Stimulated activated CD4-positive, alpha-beta T cell treated with anti-CD3 and anti-CD28 coated beads, Interleukin-12 subunit alpha, Interleukin-12 subunit beta, amount 100 ng/mL, for 4 hours (primary cell): ENCODE data around the gene OBP2B.
"Not testable (repeated sequence)": the region's sequence is repeated elsewhere in the genome, so short reads cannot be mapped to it uniquely, and the experiment has no call there.

ENCODE experiments used
- DNase-seq: peaks from one replicate; pipeline ENCODE4 v3.0.0-alpha.2; 2020

The OBP2B gene

DNA sequence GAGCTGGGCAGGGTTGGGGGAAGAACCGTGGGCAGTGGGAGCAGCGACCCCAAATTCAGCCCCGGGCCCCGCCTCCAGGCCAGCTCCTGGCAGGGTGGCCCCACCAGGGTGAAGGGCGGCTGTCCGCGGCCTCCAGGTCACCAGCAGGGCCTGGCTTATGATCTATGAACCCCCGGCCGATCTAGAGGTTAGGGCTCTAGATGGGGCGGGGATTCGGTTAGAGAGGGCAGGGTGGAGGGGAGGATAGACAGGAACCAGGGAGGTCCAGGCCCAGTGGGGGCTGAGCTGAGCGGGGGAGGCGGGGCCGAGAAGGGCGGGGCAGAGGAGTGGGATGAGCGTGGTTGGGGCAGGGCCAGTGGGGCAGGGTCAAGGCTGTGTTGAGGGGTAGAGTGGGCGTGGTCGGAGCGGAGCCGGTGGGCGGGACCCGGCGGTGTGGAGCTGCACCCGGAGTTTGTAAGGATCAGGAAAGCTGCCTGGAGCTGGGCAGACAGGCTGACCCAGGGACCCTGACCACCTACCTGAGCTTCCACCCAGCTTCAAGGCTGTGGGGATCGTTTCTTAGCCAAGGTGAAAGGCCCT is 29.3 kb upstream of the OBP2B start:
- DNase-seq = peak; percentile 38

DNA sequence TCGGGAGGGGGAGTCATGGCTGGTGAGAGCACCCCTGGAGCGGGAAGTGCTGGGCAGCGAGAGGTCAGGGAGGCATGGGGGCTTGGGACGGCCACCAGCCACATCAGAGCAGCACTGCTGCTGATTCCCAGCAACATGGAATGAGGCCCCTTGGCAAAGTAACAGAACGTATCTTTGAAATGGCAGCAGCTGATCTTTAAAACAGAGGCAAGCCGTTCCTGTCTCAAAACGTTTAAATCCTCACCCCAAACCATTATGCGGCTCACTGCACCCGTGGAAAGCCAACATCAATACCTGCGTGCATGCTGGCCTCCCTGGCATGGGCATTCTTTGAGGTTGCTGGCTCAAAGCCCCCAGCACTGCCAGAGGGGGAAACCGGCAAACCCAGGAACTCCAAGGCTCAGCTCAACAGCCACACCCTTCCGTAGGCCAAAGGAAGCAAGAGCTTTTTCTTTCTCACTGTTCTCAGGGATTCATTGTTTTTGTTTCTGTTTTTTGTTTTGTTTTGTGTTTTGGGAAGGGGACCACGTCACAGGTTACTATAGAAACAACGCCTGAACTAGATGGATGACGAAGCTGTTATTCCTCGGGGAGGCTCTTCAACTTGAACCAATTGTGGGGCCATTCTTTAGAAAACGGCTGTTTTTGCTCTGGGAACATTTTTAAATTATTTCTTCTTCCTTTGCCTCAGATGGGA is 28.1 kb upstream of the OBP2B start:
- DNase-seq = no peak

DNA sequence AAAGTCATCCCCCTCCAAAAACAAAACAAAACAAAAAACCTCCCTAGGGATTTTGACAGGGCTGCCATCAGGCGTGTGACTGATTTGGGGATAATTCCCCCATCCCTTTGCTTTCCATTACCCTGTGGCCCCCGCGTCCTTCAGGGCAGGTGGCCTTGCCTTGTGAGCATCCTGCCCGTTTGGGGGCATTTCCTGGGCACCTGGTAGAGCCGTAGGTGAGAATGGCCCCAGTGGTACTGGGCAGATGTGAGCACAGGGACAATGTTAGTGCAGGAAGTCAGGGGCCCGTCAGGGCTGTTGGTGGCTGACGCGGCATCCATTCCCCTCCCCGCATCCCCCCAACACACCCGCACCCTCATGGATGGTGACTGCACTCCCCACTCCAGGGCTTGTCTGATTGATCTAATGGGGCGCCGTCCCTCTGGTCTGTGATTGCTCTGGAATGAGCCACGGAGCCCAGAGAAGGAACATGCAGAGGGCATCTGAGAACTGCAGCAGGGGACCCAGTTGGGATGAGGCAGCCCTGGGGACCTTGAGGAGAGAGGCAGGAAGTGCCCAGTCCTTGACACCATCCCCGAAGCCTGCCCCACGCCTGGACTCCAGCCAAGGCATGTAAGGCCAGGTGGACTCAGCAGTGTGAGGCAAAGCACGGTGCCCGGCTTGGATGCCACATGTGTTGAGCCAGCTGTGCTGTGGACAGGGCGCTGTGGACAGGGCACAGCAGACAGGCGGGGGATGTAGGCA is 27.4 kb upstream of the OBP2B start:
- not testable (repeated sequence) for DNase-seq

DNA sequence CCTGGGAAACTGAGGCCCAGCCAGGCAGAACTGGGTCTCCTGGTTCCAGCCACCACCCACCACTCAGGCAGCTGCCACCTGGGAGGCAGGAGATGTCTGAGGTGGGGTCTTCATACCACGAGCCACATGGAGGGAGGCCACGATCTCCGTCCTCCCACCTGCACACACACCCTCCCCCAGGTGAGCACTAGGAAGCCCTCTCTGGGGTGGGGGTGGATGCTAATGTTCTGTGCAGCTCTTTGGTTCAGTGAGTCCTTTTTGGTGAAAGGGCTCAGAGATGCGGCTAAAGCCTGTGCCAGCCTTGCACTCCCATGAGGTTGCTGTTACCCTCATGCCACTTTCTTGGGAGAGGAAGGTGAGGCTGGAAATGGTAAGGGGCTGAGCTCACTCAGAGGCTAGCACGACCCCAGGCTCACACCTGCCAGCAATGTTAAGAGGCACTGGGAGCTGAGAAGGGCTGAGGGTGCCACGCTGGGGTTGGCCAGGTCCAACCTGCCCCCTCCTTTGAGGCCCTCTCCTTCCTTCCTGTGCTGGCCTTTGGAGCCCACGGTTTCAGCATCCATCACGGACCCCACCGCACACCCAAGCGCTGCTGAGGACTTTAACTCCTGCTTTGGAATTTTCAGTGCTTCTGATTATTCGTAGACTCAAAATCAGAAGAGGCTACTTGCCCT is 26.6 kb upstream of the OBP2B start:
- no peak for DNase-seq

DNA sequence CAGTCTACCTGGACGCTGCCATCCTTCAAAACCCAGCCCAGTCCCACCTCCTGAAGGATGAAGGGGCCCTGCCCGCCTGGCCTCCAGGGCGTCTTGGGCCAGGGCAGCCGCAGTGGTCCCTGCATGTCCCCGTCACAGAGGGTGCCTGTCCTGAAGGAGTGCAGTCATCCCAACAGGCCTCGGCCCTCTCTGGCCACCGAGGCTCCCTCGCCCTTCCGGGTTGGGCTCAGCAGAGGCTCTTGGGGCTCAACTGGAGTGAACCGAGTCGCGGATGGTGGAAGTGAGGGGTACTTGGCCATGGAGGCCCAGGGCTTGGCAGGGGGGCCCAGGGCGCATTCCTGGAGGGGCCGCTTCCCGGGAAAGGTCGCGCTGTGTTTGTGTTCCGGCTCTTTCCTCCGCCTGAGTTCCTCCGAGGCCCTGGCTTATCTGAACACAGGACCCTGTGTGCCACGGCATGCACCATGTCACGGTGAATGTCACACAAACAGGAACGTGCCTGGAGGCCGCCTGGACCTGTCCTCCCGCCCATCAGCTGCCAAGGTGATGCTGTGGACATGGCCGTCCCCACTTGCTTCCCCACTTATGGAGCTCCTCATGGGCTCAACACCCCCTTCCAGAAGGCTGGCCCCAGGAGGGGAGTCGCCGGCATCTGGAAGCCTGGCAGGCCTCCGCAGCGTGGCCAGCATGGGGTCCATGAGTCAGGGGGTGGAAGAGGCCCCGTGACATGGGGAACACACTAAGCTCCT is 25.7 kb upstream of the OBP2B start:
- no peak for DNase-seq

DNA sequence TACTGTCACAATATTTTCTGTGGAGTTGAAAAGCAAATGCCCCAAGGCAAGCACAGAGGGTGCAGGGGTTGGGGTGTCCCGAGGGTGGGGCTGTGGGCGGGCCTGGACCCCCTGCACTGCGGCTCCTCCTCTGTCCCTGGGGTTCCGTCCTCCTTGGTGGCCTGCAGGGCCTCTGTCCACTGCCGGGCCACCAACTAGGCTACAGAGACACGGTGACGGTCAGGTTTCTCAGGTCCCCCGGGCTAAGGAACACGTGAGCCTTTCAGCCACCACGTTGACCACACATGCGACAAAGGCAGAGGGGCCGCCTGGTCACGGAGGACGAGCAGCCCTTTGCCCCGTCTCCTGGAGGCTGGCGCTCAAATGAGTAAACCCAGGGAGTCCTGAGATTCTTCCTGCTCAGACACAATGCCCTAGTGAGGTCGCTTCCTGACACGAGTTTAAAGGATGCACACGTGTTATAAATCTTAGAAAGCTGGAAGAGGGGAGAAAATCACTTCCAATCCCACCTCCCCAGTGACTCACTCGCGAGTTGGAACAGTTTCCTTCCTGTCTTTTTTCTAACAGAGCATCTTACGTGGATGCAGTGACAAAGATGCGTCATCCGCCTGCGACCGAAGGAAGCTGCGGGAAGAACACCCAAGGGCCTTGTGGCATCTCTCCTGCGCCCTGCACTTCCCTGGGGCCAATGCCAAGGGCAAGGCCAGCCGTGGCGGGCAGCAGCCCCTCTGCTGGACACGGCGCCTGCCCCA is 24.8 kb upstream of the OBP2B start:
- no peak for DNase-seq

DNA sequence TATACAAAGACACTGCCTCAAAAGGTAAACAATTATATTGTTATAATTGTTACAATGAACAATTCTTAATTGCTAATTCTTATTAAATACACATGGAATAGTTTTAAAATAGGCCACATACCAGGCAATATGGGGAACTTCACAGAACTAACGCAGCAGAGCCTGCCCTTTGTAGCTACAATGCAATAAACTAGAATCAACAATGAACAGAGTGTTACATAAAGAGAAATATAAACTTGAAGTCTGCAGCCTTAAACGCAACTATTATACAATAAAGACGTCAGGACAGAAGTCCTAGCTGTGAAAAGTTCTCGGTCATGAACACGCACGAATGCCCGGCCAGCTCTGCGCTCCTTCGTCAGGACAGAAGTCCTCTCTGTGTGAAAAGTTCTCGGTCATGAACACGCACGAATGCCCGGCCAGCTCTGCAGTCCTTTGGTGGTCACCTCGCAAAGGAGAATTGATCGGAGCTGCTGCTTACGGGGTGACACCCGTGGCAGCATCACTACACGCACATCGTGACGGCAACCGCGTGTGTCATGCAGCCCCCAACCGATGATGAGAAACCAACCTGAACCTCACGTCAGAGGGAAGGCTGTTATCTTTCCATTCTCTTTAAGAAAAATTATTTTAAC is 23.0 kb upstream of the OBP2B start:
- not testable (repeated sequence) for DNase-seq

DNA sequence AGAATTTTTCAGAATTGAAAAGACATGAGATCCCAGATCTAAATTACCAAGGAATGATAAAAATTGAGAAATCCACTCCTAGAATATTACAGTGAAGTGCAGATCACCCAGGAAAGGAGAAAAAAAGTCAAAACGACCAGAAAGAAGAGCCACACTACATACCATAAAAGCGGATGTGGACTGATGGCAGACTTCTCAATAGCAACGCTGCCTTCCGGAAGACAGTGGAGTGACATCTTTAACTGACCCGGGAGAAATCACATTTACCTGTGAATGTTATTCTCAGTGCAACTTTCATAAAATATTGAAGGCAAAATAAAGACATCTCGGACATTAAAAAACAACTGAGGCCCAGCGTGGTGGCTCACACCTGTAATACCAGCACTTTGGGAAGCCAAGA is 21.5 kb upstream of the OBP2B start:
- DNase-seq = not testable (repeated sequence)

DNA sequence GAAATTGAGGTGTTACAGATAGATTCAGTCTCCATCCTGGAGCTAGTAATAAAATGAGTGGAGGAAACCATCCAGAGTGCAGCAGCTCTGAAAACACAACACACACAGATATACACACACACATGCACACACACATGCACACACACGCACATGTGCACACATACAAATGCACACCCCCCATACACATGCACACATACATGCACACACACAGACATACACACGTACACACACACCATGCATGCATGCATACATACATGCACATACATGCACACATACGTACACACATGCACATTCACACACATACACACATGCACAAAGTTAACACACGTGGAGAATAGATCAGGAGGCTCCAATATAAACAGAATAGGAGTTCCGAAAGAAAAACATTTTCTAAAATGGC is 21.0 kb upstream of the OBP2B start:
- no peak for DNase-seq

DNA sequence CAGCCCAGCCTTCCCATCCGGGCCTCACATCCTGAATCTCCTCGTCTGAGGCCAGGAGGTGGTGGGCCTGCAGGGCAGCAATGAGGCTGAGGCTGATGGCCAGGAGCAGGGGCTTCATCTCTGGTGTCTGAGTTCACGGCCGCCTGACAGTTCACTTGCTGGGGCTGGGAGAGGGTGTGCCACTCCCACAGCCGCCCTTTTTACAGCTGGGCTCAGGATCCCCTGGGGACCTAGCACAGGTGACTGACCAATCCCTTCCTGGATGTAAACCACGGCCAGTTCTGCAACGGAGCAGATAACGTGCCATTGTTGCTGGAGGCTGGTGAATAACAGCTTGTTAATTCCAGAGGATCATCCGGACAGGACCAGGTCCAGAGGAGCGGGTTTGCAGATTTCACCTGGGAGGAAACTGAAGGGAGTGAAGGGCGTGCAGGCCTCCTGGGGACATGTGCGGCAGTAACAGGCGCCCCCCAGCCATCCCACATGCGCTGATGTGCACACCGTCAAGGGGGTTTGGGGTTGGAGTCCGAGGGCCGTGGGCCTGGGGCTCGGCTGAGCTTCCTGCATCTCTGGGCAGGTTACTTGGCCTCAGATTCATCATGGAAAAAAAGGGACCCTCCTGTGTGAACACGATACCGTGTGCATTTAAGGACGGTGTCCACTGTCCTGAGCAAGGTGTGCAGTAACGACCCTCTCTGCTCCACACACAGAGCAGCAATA is 19.6 kb upstream of the OBP2B start:
- DNase-seq = not testable (repeated sequence)

DNA sequence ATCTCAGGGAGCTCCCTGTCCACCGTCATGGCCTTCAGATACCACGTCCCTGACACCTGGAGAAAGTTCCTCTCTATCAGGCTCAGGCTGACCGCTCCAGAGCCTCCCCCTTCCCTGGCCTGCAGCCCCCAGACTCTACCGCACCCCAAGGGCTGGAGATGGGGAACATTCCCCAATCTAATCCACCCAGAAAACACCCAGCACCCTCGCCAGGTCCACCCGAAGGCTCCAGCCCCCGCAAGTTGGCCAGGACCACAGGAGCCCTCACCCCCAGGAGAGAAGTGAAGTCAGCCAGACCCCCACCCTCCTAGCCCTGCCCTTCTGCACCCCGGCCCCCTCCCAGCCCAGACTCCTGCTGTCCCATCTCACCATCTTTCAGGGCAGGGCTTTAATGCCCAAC is 18.9 kb upstream of the OBP2B start:
- DNase-seq = not testable (repeated sequence)

DNA sequence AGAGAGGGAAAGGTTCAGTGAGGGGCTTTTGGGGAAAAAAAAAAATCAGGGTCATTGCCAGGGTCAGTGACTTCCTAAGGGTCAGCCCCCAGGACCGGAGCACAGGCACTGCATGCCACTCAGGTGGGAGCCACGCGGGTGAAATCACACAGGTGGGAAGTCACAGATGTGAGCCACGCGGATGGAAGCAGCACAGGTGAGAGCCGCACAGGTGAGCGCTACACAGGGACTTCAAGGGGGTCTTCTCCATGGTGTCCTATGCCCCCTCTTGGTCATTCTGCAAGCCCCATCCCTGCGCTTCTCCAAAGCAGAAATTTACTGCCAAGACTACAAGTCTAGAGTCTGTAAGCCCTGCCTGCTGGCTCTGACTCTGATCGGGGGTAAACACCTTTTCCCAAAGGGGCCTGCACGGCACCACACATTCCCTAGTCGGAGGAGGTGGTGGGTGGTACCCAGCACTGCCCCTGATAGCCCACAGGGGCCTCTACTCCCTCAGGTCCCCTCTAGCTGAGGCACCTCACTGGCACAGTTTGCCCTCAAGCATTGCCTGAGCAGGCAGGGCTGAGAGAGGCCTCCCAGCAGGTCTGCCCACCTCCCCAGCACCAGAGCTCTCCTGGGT is 18.3 kb upstream of the OBP2B start:
- no peak for DNase-seq

DNA sequence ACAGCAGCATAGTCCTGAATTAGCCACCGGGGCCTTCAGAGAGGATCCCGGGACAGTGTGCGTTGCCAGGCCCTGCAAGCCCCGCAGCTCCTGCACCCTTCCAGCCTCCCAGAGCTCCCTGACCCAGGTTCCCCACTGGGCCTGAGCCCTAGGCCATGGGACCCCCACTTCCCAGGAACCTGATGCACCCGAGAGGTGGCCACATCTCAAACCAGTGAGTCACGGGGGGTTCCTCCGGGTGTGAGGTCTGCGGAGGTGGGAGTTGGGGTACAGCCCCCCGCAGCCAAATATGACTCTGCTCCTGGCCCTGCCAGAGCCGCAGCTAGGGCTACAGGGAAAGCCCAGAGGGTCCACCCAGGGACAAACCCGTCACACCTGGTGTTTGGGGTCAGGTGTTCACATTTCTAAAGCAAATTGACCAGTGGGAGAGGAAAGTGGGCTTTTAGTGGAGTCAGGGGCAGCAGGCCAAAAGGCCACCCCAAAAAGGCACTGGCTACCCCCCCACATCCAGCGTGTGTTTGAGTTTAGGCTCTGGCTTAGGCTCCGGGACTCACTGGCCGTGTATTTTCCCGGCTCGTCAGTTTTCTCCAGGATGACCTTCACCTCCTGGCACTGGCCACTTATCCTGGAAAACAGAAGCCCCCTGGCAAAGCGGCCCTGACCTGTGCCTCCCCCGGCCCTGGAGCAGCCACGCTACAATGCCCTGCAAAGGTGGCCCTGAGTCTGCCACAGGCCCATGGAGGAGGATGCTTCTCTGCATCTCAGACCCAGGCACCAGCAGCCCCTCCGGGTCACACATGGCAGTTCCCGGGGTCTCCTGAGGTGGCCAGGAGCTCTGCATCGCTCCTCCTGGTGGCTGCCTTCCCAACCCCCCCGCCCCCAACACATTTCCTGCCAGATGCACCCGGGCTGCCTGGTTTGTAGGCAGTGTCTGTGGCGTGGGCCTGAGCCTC is 17.4 kb upstream of the OBP2B start:
- no peak for DNase-seq

DNA sequence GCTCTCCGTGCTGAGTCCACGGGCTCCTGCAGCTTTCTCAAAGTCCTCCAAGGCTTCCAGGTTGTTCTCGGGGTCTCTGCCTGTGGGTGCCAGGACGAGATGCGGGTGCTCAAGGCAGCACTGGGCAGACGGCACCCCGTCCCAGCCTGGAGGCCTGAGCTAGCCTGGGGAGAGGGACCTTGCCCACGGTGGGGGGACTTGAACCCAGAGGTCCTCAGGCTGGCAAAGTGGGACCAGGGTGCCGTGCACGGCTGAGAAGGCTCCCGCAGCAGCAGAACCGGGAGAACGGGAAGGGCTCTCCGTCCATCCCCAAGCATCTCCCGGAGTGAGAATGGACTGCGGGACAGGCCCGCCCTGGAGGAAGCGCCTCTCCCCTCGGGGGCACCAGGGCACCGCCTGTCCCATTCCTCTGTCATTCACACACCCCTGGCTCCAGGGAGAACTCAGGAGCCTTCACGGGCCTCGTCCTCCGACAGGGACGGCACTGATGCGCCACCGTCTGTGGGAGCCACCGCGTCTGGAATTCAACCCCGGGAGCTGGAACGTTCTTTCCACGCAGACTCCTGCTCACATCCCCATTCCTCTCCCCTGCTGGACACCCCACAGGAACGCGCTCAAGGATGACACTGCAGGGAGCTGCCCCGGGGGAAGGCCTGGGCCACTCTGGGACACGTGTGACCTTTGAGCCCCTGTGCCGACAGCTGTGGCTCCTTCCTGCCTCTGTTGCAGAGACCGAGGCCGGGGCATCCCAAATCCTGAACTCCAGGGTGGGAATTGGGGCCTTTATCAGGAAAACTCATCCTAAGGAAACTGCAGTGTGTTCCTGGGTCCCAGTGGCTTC is 16.3 kb upstream of the OBP2B start:
- DNase-seq = no peak

DNA sequence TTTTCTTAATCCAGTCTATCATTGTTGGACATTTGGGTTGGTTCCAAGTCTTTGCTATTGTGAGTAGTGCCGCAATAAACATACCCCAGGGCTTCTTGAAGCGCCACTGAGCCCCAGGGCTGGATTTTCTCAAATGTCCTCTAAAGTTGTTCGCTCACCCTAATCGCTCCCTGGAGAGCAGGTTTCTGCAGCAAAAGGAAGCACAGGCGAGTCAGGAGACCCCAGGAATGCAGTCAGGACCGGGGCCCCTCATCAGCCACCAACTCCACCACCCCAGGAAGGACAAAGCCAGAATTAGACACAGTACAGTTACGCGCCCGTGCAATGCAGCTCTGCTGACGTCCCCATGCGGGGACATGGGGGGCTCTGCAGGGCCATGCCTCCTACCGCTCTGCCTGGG is 15.7 kb upstream of the OBP2B start:
- no peak for DNase-seq

DNA sequence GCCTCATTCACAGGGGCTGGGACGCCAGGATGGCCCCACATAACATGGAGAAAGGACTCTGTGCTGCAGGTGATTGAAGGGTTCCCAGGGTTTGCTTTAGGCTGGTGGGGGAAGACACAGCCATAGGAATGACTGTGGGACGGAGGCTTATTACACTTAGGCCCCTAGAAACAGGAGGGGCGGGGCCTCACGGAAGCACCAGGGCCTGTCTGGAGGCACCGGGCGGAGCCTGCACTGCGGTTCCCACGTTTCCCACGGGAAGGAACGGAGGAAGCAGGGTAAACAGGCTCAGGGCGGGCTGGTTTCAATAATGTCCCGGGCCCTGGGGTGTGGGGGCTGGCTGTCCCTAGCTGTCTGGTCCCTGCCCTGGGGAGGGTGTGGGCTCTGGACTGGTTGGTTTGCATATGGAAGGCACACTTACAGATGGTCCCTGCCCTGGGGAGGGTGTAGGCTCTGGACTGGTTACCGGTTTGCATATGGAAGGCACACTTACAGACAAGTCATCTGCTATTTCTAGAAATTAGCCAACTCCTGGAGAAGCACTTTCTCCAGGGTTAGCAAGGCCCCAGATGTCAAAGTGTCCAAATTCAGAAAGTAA is 14.2 kb upstream of the OBP2B start:
- not testable (repeated sequence) for DNase-seq

DNA sequence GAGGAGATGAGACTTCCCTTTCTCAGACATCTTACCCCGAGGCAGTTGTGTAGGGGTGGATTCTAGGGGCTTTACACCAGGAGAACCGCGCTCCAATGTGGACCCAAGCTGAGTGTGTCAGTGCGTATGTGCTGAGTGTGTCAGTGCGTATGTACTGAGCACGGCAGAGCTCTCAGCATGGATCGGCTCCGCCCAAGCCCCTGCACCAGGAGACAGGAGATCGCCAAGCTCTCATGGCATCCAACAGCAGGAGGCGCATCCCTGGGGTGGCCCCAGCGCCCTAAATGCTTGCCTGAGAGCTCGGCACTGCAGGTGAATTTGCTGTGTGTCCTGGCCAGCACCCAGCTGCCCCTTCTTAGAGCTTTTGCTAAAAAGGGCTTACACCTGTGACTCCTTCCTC is 12.9 kb upstream of the OBP2B start:
- DNase-seq = not testable (repeated sequence)
